Mammary epithelial cell (primary cell): ENCODE measurements around the gene KLHL12.

ENCODE experiments used
- CTCF ChIP-seq, 2 donors: IDR thresholded peaks in 1 of 2; conservative IDR thresholded peaks in 1 of 2; 2 replicates each; pipeline ENCODE4 v1.5.1; 2011 to 2012; ENCODE audit warnings: inconsistent platforms in 2 of 2, low read length in 2 of 2, mild to moderate bottlenecking in 2 of 2, control low read depth in 1 of 2, low read depth in 1 of 2; ENCODE audit not compliant: insufficient read depth in 1 of 2; ENCODE audit errors: extremely low read depth in 1 of 2
- EZH2 ChIP-seq: IDR thresholded peaks from 2 replicates; pipeline ENCODE4 v1.6.1; 2012; ENCODE audit warnings: low read length, inconsistent platforms, borderline replicate concordance

GRCh38 chr1:202850593-202851362, 76.3 kb downstream of the KLHL12 start:
- TF ChIP-seq CTCF (conservative IDR thresholded peaks at IDR 0.05 in 1 of 2, IDR thresholded peaks at IDR 0.05 in 1 of 2; ENCODE audit: extremely low read depth in 1 of 2, insufficient read depth in 1 of 2, low read depth in 1 of 2, low read length in 2 of 2) (no peak), EZH2 (no peak)
